IgD-negative memory B cell (primary cell): ENCODE measurements around the gene TMEM218. TPM values are rescaled to one million over a fixed set of nuclear protein-coding genes. Genes with fewer than 3 reads are reported as not detected.

Source experiments
- H3K27ac Mint-ChIP-seq, 3 donors: one replicate each; pipeline ENCODE4 v1.8.0; 2020 to 2022; ENCODE audit warnings: mild to moderate bottlenecking in 3 of 3, mixed read lengths in 3 of 3, moderate library complexity in 1 of 3
- H3K27me3 Mint-ChIP-seq: one replicate; pipeline ENCODE4 v1.8.0; 2021; ENCODE audit warnings: mixed read lengths
- H3K36me3 Mint-ChIP-seq: one replicate; pipeline ENCODE4 v1.8.0; 2020; ENCODE audit warnings: mild to moderate bottlenecking, mixed read lengths
- H3K4me1 Mint-ChIP-seq, 3 donors: one replicate each; pipeline ENCODE4 v1.8.0; 2020 to 2022; ENCODE audit warnings: mixed read lengths in 3 of 3, mild to moderate bottlenecking in 1 of 3
- H3K4me3 Mint-ChIP-seq, 4 donors: one replicate each; pipeline ENCODE4 v1.8.0; 2020 to 2022; ENCODE audit warnings: mild to moderate bottlenecking in 4 of 4, mixed read lengths in 4 of 4, moderate library complexity in 3 of 4
- H3K9me3 Mint-ChIP-seq, 3 donors: one replicate each; pipeline ENCODE4 v1.8.0; 2020 to 2021; ENCODE audit warnings: mixed read lengths in 3 of 3, mild to moderate bottlenecking in 1 of 3
- polyA plus RNA-seq: library from polyadenylated mRNA; unstranded; fragments of 300-500 nt; fragmentation: Illumina TruSeq; gene quantifications from one replicate; pipeline ENCODE4 v1.2.3, GENCODE V29; 2021

TMEM218 gene
- polyA plus RNA-seq, 1 donor from 2014 or later = 45.1 TPM

GRCh38 chr11:125141178-125141577 lies 29.8 kb upstream of the TMEM218 start:
- Mint-ChIP-seq H3K36me3 (peaks cover 1% of the 10 kb centered on the region), H3K9me3 (no peaks in the 10 kb centered on the region), H3K4me3 (no peak overlapping the region), H3K4me1 (peaks cover 0 to 4% (median 3%) of the 10 kb centered on the region in 3 donors), H3K27ac (no peak overlapping the region), H3K27me3 (peaks cover 26% of the 10 kb centered on the region)

GRCh38 chr11:125140233-125140632 lies 28.8 kb upstream of the TMEM218 start:
- Mint-ChIP-seq H3K36me3 (peaks cover 1% of the 10 kb centered on the region), H3K27ac (no peak overlapping the region), H3K4me1 (peaks cover 0 to 4% (median 3%) of the 10 kb centered on the region in 3 donors), H3K27me3 (peaks cover 24% of the 10 kb centered on the region), H3K4me3 (no peak overlapping the region), H3K9me3 (no peaks in the 10 kb centered on the region)

GRCh38 chr11:125139778-125140177 lies 28.4 kb upstream of the TMEM218 start:
- H3K4me3 Mint-ChIP-seq = no peak overlapping the region
- H3K27ac Mint-ChIP-seq = no peak overlapping the region
- peaks cover 1% of the 10 kb centered on the region for H3K36me3 Mint-ChIP-seq
- no peaks in the 10 kb centered on the region for H3K9me3 Mint-ChIP-seq
- H3K27me3 Mint-ChIP-seq = peaks cover 25% of the 10 kb centered on the region
- H3K4me1 Mint-ChIP-seq = peaks cover 0 to 4% (median 3%) of the 10 kb centered on the region in 3 donors

GRCh38 chr11:125138966-125139365 lies 27.5 kb upstream of the TMEM218 start:
- H3K4me3 Mint-ChIP-seq = no peak overlapping the region
- H3K36me3 Mint-ChIP-seq = no peaks in the 10 kb centered on the region
- peaks cover 23% of the 10 kb centered on the region for H3K27me3 Mint-ChIP-seq
- H3K27ac Mint-ChIP-seq = no peak overlapping the region
- peaks cover 0 to 4% (median 3%) of the 10 kb centered on the region in 3 donors for H3K4me1 Mint-ChIP-seq
- H3K9me3 Mint-ChIP-seq = no peaks in the 10 kb centered on the region

- Mint-ChIP-seq H3K27ac (no peak overlapping the region), H3K4me1 (no peaks in the 10 kb centered on the region), H3K4me3 (no peak overlapping the region), H3K27me3 (peaks cover 26% of the 10 kb centered on the region), H3K36me3 (peaks cover 3% of the 10 kb centered on the region), H3K9me3 (no peaks in the 10 kb centered on the region)
Measured at GRCh38 chr11:125136001-125136400, 24.6 kb upstream of the TMEM218 start.

- Mint-ChIP-seq H3K9me3 (no peaks in the 10 kb centered on the region), H3K27ac (no peak overlapping the region), H3K4me1 (no peaks in the 10 kb centered on the region), H3K27me3 (peaks cover 27% of the 10 kb centered on the region), H3K36me3 (peaks cover 3% of the 10 kb centered on the region), H3K4me3 (no peak overlapping the region)
Measured at GRCh38 chr11:125132596-125132995, 21.2 kb upstream of the TMEM218 start.

GRCh38 chr11:125132071-125132470 lies 20.6 kb upstream of the TMEM218 start:
- Mint-ChIP-seq H3K27me3 (peaks cover 30% of the 10 kb centered on the region), H3K27ac (no peak overlapping the region)

GRCh38 chr11:125129316-125129993 lies 18.0 kb upstream of the TMEM218 start:
- H3K27ac Mint-ChIP-seq = no peak overlapping the region
- H3K36me3 Mint-ChIP-seq = peaks cover 3% of the 10 kb centered on the region
- peaks cover 0 to 5% (median under 1%) of the 10 kb centered on the region in 3 donors for H3K4me1 Mint-ChIP-seq
- peaks cover 29% of the 10 kb centered on the region for H3K27me3 Mint-ChIP-seq
- H3K4me3 Mint-ChIP-seq = no peak overlapping the region
- no peaks in the 10 kb centered on the region for H3K9me3 Mint-ChIP-seq

More at GRCh38 chr11:125132071-125132470, 20.6 kb upstream of the TMEM218 start:
- Mint-ChIP-seq H3K4me1 (no peaks in the 10 kb centered on the region), H3K9me3 (no peaks in the 10 kb centered on the region), H3K36me3 (peaks cover 3% of the 10 kb centered on the region), H3K4me3 (no peak overlapping the region)

- H3K27ac Mint-ChIP-seq = no peak overlapping the region
- no peaks in the 10 kb centered on the region for H3K9me3 Mint-ChIP-seq
- peaks cover 5 to 11% (median 8%) of the 10 kb centered on the region in 3 donors for H3K4me1 Mint-ChIP-seq
- no peak overlapping the region for H3K4me3 Mint-ChIP-seq
- H3K36me3 Mint-ChIP-seq = peaks cover 3% of the 10 kb centered on the region
- H3K27me3 Mint-ChIP-seq = peaks cover 29% of the 10 kb centered on the region
Measured at GRCh38 chr11:125128450-125128849, 17.0 kb upstream of the TMEM218 start.

GRCh38 chr11:125124618-125124992 lies 13.2 kb upstream of the TMEM218 start:
- Mint-ChIP-seq H3K36me3 (no peaks in the 10 kb centered on the region), H3K9me3 (peaks cover 0 to 2% (median 0%) of the 10 kb centered on the region in 3 donors), H3K27ac (no peak overlapping the region), H3K4me1 (peaks cover 5 to 11% (median 8%) of the 10 kb centered on the region in 3 donors), H3K4me3 (peak overlapping the region in 2 of 4 donors; percentile 43 to 85), H3K27me3 (peaks cover 22% of the 10 kb centered on the region)

- peaks cover 0 to 2% (median 0%) of the 10 kb centered on the region in 3 donors for H3K9me3 Mint-ChIP-seq
- H3K36me3 Mint-ChIP-seq = no peaks in the 10 kb centered on the region
- H3K4me1 Mint-ChIP-seq = peaks cover 5 to 11% (median 8%) of the 10 kb centered on the region in 3 donors
- H3K4me3 Mint-ChIP-seq = peak overlapping the region in 3 of 4 donors; percentile 16 to 85 (median 43)
- no peak overlapping the region for H3K27ac Mint-ChIP-seq
- peaks cover 19% of the 10 kb centered on the region for H3K27me3 Mint-ChIP-seq
Measured at GRCh38 chr11:125123947-125124617, 12.7 kb upstream of the TMEM218 start.

GRCh38 chr11:125123194-125123946 lies 11.9 kb upstream of the TMEM218 start:
- Mint-ChIP-seq H3K27ac (no peak overlapping the region), H3K27me3 (peaks cover 23% of the 10 kb centered on the region), H3K36me3 (no peaks in the 10 kb centered on the region), H3K9me3 (peaks cover 0 to 2% (median 0%) of the 10 kb centered on the region in 3 donors), H3K4me3 (no peak overlapping the region), H3K4me1 (peaks cover 5 to 11% (median 8%) of the 10 kb centered on the region in 3 donors)

- no peak overlapping the region for H3K4me3 Mint-ChIP-seq
- H3K27ac Mint-ChIP-seq = no peak overlapping the region
- no peaks in the 10 kb centered on the region for H3K36me3 Mint-ChIP-seq
- H3K4me1 Mint-ChIP-seq = no peaks in the 10 kb centered on the region
- H3K27me3 Mint-ChIP-seq = peaks cover 30% of the 10 kb centered on the region
- peaks cover 0 to 2% (median 0%) of the 10 kb centered on the region in 3 donors for H3K9me3 Mint-ChIP-seq
Measured at GRCh38 chr11:125117429-125117828, 6.0 kb upstream of the TMEM218 start.

GRCh38 chr11:125114518-125114917 lies 3.1 kb upstream of the TMEM218 start:
- Mint-ChIP-seq H3K27ac (no peak overlapping the region), H3K9me3 (peaks cover 0 to 2% (median 0%) of the 10 kb centered on the region in 3 donors), H3K36me3 (no peaks in the 10 kb centered on the region), H3K27me3 (peaks cover 22% of the 10 kb centered on the region), H3K4me1 (peaks cover 13 to 17% (median 15%) of the 10 kb centered on the region in 3 donors), H3K4me3 (peak overlapping the region in 1 of 4 donors; percentile 14)

GRCh38 chr11:125112208-125112604 lies 780 bp upstream of the TMEM218 start:
- peaks cover 0 to 2% (median 0%) of the 10 kb centered on the region in 3 donors for H3K9me3 Mint-ChIP-seq
- H3K4me1 Mint-ChIP-seq = peaks cover 13 to 17% (median 17%) of the 10 kb centered on the region in 3 donors
- H3K27me3 Mint-ChIP-seq = peaks cover 8% of the 10 kb centered on the region

More at GRCh38 chr11:125112208-125112604, 780 bp upstream of the TMEM218 start:
- Mint-ChIP-seq H3K27ac (peak overlapping the region; percentile 81 to 100 (median 99)), H3K36me3 (no peaks in the 10 kb centered on the region), H3K4me3 (peak overlapping the region; percentile 92 to 100 (median 98))
